Measurements from ENCODE around the gene PTP4A2. TPM values are rescaled to one million over a fixed set of nuclear protein-coding genes. Genes with fewer than 3 reads are reported as not detected.
A peak's percentile ranks its signal among the peaks of the same experiment; 100 is the strongest.

PTP4A2 gene
- total and polyA plus RNA-seq, 2 donors from 2014 or later = 130 to 236 TPM

DNA sequence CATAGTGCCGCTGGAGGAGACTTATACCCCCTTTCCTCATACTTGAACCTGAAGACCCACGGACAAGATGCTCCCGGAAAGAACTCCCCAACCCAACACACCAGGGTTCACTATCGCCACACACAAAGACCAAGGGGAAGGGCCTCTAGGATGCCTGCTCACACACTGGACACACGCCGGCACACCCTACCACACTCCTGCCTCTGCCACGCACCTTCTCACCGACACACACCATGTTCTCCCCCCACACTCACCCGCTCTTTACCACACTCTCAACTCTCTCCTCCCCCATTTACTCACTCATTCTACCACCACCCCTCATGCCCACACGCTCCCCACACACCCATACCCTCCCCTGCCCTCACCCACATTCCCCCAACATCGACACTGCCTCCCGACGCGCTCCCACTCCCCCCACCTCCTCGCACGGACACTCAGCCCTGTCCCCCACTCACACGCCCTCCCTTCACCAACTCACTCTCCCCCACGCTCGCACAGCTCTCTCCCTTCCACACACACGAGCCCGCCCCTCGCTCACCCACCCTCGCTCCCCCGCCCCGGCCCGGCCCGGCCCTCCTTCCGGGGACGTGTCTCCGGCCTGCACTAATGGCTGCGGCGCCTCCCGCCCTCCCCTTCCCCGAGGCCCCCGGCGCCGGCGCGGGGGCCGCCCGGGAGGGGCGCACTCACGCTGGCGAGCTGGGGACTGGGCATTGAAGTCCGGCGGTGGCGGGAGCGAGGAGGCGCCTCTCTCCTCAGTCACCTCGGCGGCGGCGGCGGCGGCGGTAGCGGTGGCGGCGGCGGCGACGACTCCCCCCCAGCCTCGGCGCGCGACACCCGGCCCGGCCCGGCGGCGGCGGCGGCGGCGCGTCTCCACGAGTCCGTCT is 626 bp downstream of the PTP4A2 start:
- Histone ChIP-seq H3K27ac (ENCODE audit: low read depth in 2 of 2, low read length in 2 of 2) (peak overlapping the region; percentile 89 to 93), H3K4me3 (ENCODE audit: low read length in 3 of 3) (peak overlapping the region; percentile 94 to 99 (median 95)), H3K9ac (ENCODE audit: low read length in 3 of 3) (peak overlapping the region; percentile 68 to 98 (median 93)), H3K27me3 (ENCODE audit: control insufficient read depth, insufficient read depth, low read length) (no peaks in the 10 kb centered on the region), H3K4me1 (ENCODE audit: control insufficient read depth in 2 of 3, insufficient read depth in 2 of 3, low read depth in 1 of 3, low read length in 3 of 3) (peaks cover 2 to 32% (median 30%) of the 10 kb centered on the region in 3 donors), H3K36me3 (ENCODE audit: control insufficient read depth in 2 of 3, insufficient read depth in 3 of 3, low read length in 3 of 3) (no peaks in the 10 kb centered on the region), H3K9me3 (ENCODE audit: control insufficient read depth in 2 of 3, insufficient read depth in 1 of 3, low read length in 3 of 3) (no peaks in the 10 kb centered on the region)
- intact Hi-C loops (cut with DNase I) = no loop called here
- TF ChIP-seq, protein P1, sequence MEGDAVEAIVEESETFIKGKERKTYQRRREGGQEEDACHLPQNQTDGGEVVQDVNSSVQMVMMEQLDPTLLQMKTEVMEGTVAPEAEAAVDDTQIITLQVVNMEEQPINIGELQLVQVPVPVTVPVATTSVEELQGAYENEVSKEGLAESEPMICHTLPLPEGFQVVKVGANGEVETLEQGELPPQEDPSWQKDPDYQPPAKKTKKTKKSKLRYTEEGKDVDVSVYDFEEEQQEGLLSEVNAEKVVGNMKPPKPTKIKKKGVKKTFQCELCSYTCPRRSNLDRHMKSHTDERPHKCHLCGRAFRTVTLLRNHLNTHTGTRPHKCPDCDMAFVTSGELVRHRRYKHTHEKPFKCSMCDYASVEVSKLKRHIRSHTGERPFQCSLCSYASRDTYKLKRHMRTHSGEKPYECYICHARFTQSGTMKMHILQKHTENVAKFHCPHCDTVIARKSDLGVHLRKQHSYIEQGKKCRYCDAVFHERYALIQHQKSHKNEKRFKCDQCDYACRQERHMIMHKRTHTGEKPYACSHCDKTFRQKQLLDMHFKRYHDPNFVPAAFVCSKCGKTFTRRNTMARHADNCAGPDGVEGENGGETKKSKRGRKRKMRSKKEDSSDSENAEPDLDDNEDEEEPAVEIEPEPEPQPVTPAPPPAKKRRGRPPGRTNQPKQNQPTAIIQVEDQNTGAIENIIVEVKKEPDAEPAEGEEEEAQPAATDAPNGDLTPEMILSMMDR (IDR thresholded peaks at IDR 0.05; ENCODE audit: borderline replicate concordance, extremely low read depth, insufficient read depth) = no peak
- FAIRE-seq (no peak), DNase-seq (peak; percentile 77 to 95 (median 89))

GRCh38 chr1:31936981-31937299 is 1.2 kb downstream of the PTP4A2 start:
- H3K27me3 ChIP-seq (ENCODE audit: control insufficient read depth, insufficient read depth, low read length) = no peaks in the 10 kb centered on the region
- H3K36me3 ChIP-seq (ENCODE audit: control insufficient read depth in 2 of 3, insufficient read depth in 3 of 3, low read length in 3 of 3) = no peaks in the 10 kb centered on the region
- H3K9ac ChIP-seq (ENCODE audit: low read length in 3 of 3) = peak overlapping the region; percentile 68 to 98 (median 93)
- TF ChIP-seq, protein P1 (IDR thresholded peaks at IDR 0.05; ENCODE audit: borderline replicate concordance, extremely low read depth, insufficient read depth) = no peak
- no peaks in the 10 kb centered on the region for H3K9me3 ChIP-seq (ENCODE audit: control insufficient read depth in 2 of 3, insufficient read depth in 1 of 3, low read length in 3 of 3)
- no peak for DNase-seq
- no peak for FAIRE-seq
- H3K4me1 ChIP-seq (ENCODE audit: control insufficient read depth in 2 of 3, insufficient read depth in 2 of 3, low read depth in 1 of 3, low read length in 3 of 3) = peaks cover 2 to 30% (median 27%) of the 10 kb centered on the region in 3 donors
- peak overlapping the region; percentile 89 to 93 for H3K27ac ChIP-seq (ENCODE audit: low read depth in 2 of 2, low read length in 2 of 2)
- H3K4me3 ChIP-seq (ENCODE audit: low read length in 3 of 3) = peak overlapping the region; percentile 94 to 99 (median 95)
- intact Hi-C loops (cut with DNase I) = no loop called here

GRCh38 chr1:31936278-31936980 is 1.7 kb downstream of the PTP4A2 start:
- peak in 1 of 5 donors; percentile 26 for DNase-seq
- Histone ChIP-seq H3K4me1 (ENCODE audit: control insufficient read depth in 2 of 3, insufficient read depth in 2 of 3, low read depth in 1 of 3, low read length in 3 of 3) (peaks cover 2 to 30% (median 30%) of the 10 kb centered on the region in 3 donors), H3K36me3 (ENCODE audit: control insufficient read depth in 2 of 3, insufficient read depth in 3 of 3, low read length in 3 of 3) (no peaks in the 10 kb centered on the region), H3K27me3 (ENCODE audit: control insufficient read depth, insufficient read depth, low read length) (no peaks in the 10 kb centered on the region), H3K9ac (ENCODE audit: low read length in 3 of 3) (peak overlapping the region; percentile 68 to 98 (median 93)), H3K9me3 (ENCODE audit: control insufficient read depth in 2 of 3, insufficient read depth in 1 of 3, low read length in 3 of 3) (no peaks in the 10 kb centered on the region), H3K27ac (ENCODE audit: low read depth in 2 of 2, low read length in 2 of 2) (peak overlapping the region; percentile 89 to 93), H3K4me3 (ENCODE audit: low read length in 3 of 3) (peak overlapping the region; percentile 94 to 99 (median 95))
- no peak for FAIRE-seq
- intact Hi-C loops (cut with DNase I) = no loop called here
- TF ChIP-seq, protein P1 (IDR thresholded peaks at IDR 0.05; ENCODE audit: borderline replicate concordance, extremely low read depth, insufficient read depth) = no peak

Data from kidney (tissue), 14 donors.